CD14-positive monocyte (primary cell): ENCODE data around the gene BICD1. TPM values are rescaled to one million over a fixed set of nuclear protein-coding genes. Genes with fewer than 3 reads are reported as not detected.

Experiments used
- DNase-seq, 3 donors: peaks; one replicate each; pipeline ENCODE4 v3.0.0-alpha.2; 2011 to 2022
- H2AFZ ChIP-seq: 2 replicates; pipeline ENCODE4 v1.6.0; 2012; ENCODE audit warnings: mild to moderate bottlenecking, low read depth, low read length, inconsistent platforms; ENCODE audit not compliant: insufficient read depth, poor library complexity, severe bottlenecking
- H3K27ac ChIP-seq, 2 donors: 1 replicate in 1 of 2; 2 replicates in 1 of 2; pipeline ENCODE4 v1.5.1; 2012 to 2013; ENCODE audit warnings: low read length in 2 of 2, control low read depth in 1 of 2, inconsistent platforms in 1 of 2, low read depth in 1 of 2, mild to moderate bottlenecking in 1 of 2
- H3K27me3 ChIP-seq, 2 donors: one replicate each; pipeline versions ENCODE4 v1.6.0 to v1.6.1; 2011 to 2013; ENCODE audit warnings: low read length in 2 of 2; ENCODE audit not compliant: control insufficient read depth in 2 of 2, insufficient read depth in 2 of 2
- H3K36me3 ChIP-seq, 2 donors: replicated peaks in 1 of 2; 1 replicate in 1 of 2; 2 replicates in 1 of 2; pipeline versions ENCODE4 v1.5.1 to v1.6.1; 2012 to 2013; ENCODE audit warnings: low read length in 2 of 2, control low read depth in 1 of 2, inconsistent platforms in 1 of 2, mild to moderate bottlenecking in 1 of 2; ENCODE audit not compliant: insufficient read depth in 2 of 2, control insufficient read depth in 1 of 2
- H3K4me1 ChIP-seq, 2 donors: 1 replicate in 1 of 2; 2 replicates in 1 of 2; pipeline versions ENCODE4 v1.5.1 to v1.6.1; 2012 to 2013; ENCODE audit warnings: low read length in 2 of 2, control low read depth in 1 of 2, inconsistent platforms in 1 of 2, mild to moderate bottlenecking in 1 of 2, moderate library complexity in 1 of 2; ENCODE audit not compliant: insufficient read depth in 2 of 2, control insufficient read depth in 1 of 2
- H3K4me2 ChIP-seq: replicated peaks from 2 replicates; pipeline ENCODE3; 2012; ENCODE audit warnings: low read length, moderate library complexity, mild to moderate bottlenecking; ENCODE audit not compliant: poor library complexity, severe bottlenecking; ENCODE audit errors: extremely low read depth
- H3K4me3 ChIP-seq, 3 experiments: fragments of 200-600 bp in 1 of 3; sonication (generic) in 1 of 3; replicated peaks in 1 of 3; 1 replicate in 2 of 3; 2 replicates in 1 of 3; pipeline ENCODE4 v1.5.1; 2011 to 2013; ENCODE audit warnings: low read length in 3 of 3, mild to moderate bottlenecking in 3 of 3, control low read depth in 2 of 3, low read depth in 2 of 3, inconsistent platforms in 1 of 3, moderate library complexity in 1 of 3
- H3K79me2 ChIP-seq: 2 replicates; pipeline ENCODE4 v1.6.0; 2012; ENCODE audit warnings: mild to moderate bottlenecking, control low read depth, inconsistent platforms, low read length, moderate library complexity; ENCODE audit not compliant: insufficient read depth
- H3K9ac ChIP-seq: 2 replicates; pipeline ENCODE4 v1.6.0; 2017; ENCODE audit warnings: low read length, mild to moderate bottlenecking; ENCODE audit not compliant: insufficient read depth, poor library complexity, severe bottlenecking
- H3K9me3 ChIP-seq, 2 donors: replicated peaks in 1 of 2; 1 replicate in 1 of 2; 2 replicates in 1 of 2; pipeline versions ENCODE4 v1.5.1 to v1.6.1; 2012 to 2013; ENCODE audit warnings: low read length in 2 of 2, control low read depth in 1 of 2; ENCODE audit not compliant: control insufficient read depth in 1 of 2, insufficient read depth in 1 of 2
- H4K20me1 ChIP-seq: 2 replicates; pipeline ENCODE4 v1.6.0; 2012; ENCODE audit warnings: mild to moderate bottlenecking, low read length, control low read depth, moderate library complexity; ENCODE audit not compliant: insufficient read depth
- H3K27ac Mint-ChIP-seq, 7 donors: one replicate each; pipeline ENCODE4 v1.8.0; 2020; ENCODE audit warnings: mild to moderate bottlenecking in 7 of 7, mixed read lengths in 7 of 7, moderate library complexity in 6 of 7, inconsistent platforms in 2 of 7
- H3K27me3 Mint-ChIP-seq, 3 donors: one replicate each; pipeline ENCODE4 v1.8.0; 2021 to 2022; ENCODE audit warnings: low read depth in 3 of 3, mild to moderate bottlenecking in 3 of 3, mixed read lengths in 3 of 3, moderate library complexity in 3 of 3, inconsistent platforms in 1 of 3
- H3K36me3 Mint-ChIP-seq, 2 donors: one replicate each; pipeline ENCODE4 v1.8.0; 2020; ENCODE audit warnings: mixed read lengths in 2 of 2, inconsistent platforms in 1 of 2, mild to moderate bottlenecking in 1 of 2
- H3K4me1 Mint-ChIP-seq: one replicate; pipeline ENCODE4 v1.8.0; 2020; ENCODE audit warnings: mild to moderate bottlenecking, mixed read lengths
- H3K4me3 Mint-ChIP-seq, 2 donors: one replicate each; pipeline ENCODE4 v1.8.0; 2020; ENCODE audit warnings: mild to moderate bottlenecking in 2 of 2, mixed read lengths in 2 of 2, moderate library complexity in 1 of 2
- H3K9me3 Mint-ChIP-seq, 7 donors: one replicate each; pipeline ENCODE4 v1.8.0; 2020 to 2022; ENCODE audit warnings: mixed read lengths in 7 of 7, mild to moderate bottlenecking in 6 of 7, moderate library complexity in 6 of 7, inconsistent platforms in 2 of 7
- whole genome bisulfite sequencing: methylation state at CpG from one replicate; pipeline ENCODE4 v1.1.5; 2013; ENCODE audit warnings: missing lambda C conversion rate; ENCODE audit not compliant: insufficient coverage; 5-methylcytosine and 5-hydroxymethylcytosine counted together
- intact Hi-C, 2 donors: fragments of 100-400 bp; cut with micrococcal nuclease; formaldehyde crosslinking; loops; one replicate each; pipeline versions ENCODE4 v1.15.0 to v1.15.1; 2023
- polyA plus RNA-seq, 3 donors: library from polyadenylated mRNA; depleted of rRNA in 1 of 3; unstranded in 2 of 3; stranded (reverse) in 1 of 3; fragments of 300-500 nt in 2 of 3; fragments of >200 nt in 1 of 3; fragmentation: Illumina TruSeq in 2 of 3; gene quantifications; 1 replicate in 2 of 3; 2 replicates in 1 of 3; pipeline ENCODE4 v1.2.3, GENCODE V29; 2012 to 2021
- TF ChIP-seq, protein P1 (sequence below): fragments of 200-600 bp; IDR thresholded peaks from one replicate; pipeline ENCODE4 v1.8.0; 2022; ENCODE audit warnings: antibody characterized with exemption, mild to moderate bottlenecking

BICD1 gene
- polyA plus RNA-seq, 3 donors, result 0.55 to 2.1 (median 1.6) TPM

DNA sequence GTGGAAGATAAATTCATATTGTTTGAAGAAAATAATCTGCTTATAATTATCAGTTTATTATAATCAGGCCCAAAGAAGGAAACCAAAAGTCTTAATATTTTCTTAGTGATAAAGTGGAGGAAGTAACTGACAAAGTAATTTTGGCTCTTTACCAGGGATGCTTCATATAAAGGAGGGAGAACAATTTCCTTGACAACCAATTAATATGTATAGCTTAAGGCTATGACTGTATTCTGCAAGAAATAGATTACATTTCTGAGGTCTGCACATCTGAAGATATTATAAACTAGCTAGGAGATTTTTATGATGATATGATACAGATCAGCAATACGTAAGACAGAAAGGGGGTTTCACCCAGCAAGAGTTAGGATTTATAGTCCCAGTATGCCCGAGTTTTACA is 90.8 kb downstream of the BICD1 start:
- H3K4me1 ChIP-seq, result no peaks in the 10 kb centered on the region
- intact Hi-C loops, result no loop called here
- 76% methylated on average over 2 of the region's 2 CpGs for WGBS
- H3K9me3 Mint-ChIP-seq, result peaks cover 6 to 24% (median 12%) of the 10 kb centered on the region in 7 donors
- H3K36me3 ChIP-seq, result no peaks in the 10 kb centered on the region
- no peak overlapping the region for H3K4me2 ChIP-seq
- H3K27ac Mint-ChIP-seq, result no peak overlapping the region
- no peak overlapping the region for H2AFZ ChIP-seq
- no peaks in the 10 kb centered on the region for H3K79me2 ChIP-seq
- H3K27me3 ChIP-seq, result no peaks in the 10 kb centered on the region
- no peaks in the 10 kb centered on the region for H4K20me1 ChIP-seq
- H3K9ac ChIP-seq, result no peak overlapping the region
- peaks cover 7 to 20% of the 10 kb centered on the region in 2 donors for H3K9me3 ChIP-seq
- H3K27me3 Mint-ChIP-seq, result no peaks in the 10 kb centered on the region
- no peak overlapping the region for H3K4me3 Mint-ChIP-seq
- peaks cover 0 to 3% of the 10 kb centered on the region in 2 donors for H3K36me3 Mint-ChIP-seq
- H3K4me1 Mint-ChIP-seq, result peaks cover 6% of the 10 kb centered on the region
- H3K27ac ChIP-seq, result no peak overlapping the region
- TF ChIP-seq, protein P1, sequence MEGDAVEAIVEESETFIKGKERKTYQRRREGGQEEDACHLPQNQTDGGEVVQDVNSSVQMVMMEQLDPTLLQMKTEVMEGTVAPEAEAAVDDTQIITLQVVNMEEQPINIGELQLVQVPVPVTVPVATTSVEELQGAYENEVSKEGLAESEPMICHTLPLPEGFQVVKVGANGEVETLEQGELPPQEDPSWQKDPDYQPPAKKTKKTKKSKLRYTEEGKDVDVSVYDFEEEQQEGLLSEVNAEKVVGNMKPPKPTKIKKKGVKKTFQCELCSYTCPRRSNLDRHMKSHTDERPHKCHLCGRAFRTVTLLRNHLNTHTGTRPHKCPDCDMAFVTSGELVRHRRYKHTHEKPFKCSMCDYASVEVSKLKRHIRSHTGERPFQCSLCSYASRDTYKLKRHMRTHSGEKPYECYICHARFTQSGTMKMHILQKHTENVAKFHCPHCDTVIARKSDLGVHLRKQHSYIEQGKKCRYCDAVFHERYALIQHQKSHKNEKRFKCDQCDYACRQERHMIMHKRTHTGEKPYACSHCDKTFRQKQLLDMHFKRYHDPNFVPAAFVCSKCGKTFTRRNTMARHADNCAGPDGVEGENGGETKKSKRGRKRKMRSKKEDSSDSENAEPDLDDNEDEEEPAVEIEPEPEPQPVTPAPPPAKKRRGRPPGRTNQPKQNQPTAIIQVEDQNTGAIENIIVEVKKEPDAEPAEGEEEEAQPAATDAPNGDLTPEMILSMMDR, result no peak
- no peak for DNase-seq
- no peak overlapping the region for H3K4me3 ChIP-seq

DNA sequence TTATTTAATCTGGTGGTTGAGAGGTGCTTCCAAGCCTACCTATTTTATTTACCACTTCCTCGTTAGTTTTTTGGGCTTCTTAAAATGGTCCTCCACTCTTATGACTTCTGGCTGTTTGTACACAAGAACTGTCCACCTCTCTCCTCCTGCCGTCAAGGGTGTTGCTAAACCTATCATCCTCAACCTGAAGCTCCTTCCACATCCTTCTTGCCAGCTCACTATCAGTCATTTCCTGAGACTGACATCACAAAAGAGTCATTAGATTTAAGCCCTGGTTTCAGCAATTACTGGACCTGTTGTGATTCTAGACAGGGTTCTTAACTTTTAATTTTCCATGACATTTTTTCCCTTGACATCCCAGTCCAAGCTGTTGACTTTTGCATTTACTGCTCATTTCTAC is 91.9 kb downstream of the BICD1 start:
- H3K4me2 ChIP-seq, result no peak overlapping the region
- no peak overlapping the region for H3K27ac Mint-ChIP-seq

More for the DNA sequence above, 91.9 kb downstream of the BICD1 start:
- H3K27ac ChIP-seq, result no peak overlapping the region
- intact Hi-C loops, result no loop called here
- H3K27me3 Mint-ChIP-seq, result no peaks in the 10 kb centered on the region
- peaks cover 6 to 22% (median 12%) of the 10 kb centered on the region in 7 donors for H3K9me3 Mint-ChIP-seq
- H3K27me3 ChIP-seq, result no peaks in the 10 kb centered on the region
- no peak for DNase-seq
- TF ChIP-seq, protein P1, result no peak
- peaks cover 6% of the 10 kb centered on the region for H3K4me1 Mint-ChIP-seq
- H3K4me3 Mint-ChIP-seq, result no peak overlapping the region
- H2AFZ ChIP-seq, result no peak overlapping the region
- peaks cover 7 to 19% of the 10 kb centered on the region in 2 donors for H3K9me3 ChIP-seq
- H3K4me3 ChIP-seq, result no peak overlapping the region
- H3K4me1 ChIP-seq, result no peaks in the 10 kb centered on the region
- H3K36me3 ChIP-seq, result no peaks in the 10 kb centered on the region
- no peaks in the 10 kb centered on the region for H4K20me1 ChIP-seq
- H3K36me3 Mint-ChIP-seq, result peaks cover 0 to 3% of the 10 kb centered on the region in 2 donors
- 71% methylated on average over 1 of the region's 2 CpGs for WGBS
- H3K9ac ChIP-seq, result no peak overlapping the region
- H3K79me2 ChIP-seq, result no peaks in the 10 kb centered on the region
